Smooth muscle cell (in vitro differentiated cells): ENCODE measurements around the gene SH3BP5L. TPM values are rescaled to one million over a fixed set of nuclear protein-coding genes. Genes with fewer than 3 reads are reported as not detected.

ENCODE experiments used
- DNase-seq: peaks from one replicate; lab custom pipeline; 2025; ENCODE audit not compliant: unreplicated experiment; lab: John Stamatoyannopoulos, UW
- H2AFZ ChIP-seq: fragments of 200-600 bp; sonication (generic); 2 replicates; pipeline ENCODE4 v1.6.0; 2016; ENCODE audit warnings: antibody characterized with exemption, low read depth, mild to moderate bottlenecking
- H3F3A ChIP-seq: fragments of 200-600 bp; sonication (generic); 2 replicates; pipeline ENCODE4 v1.6.0; 2017; ENCODE audit warnings: antibody characterized with exemption, low read depth
- H3K27ac ChIP-seq: fragments of 200-600 bp; sonication (generic); 2 replicates; pipeline ENCODE4 v1.5.1; 2016; ENCODE audit warnings: low read depth, mild to moderate bottlenecking
- H3K27me3 ChIP-seq: fragments of 200-600 bp; sonication (generic); 2 replicates; pipeline ENCODE4 v1.6.1; 2016; ENCODE audit warnings: low read depth, mild to moderate bottlenecking
- H3K36me3 ChIP-seq: fragments of 200-600 bp; sonication (generic); 2 replicates; pipeline ENCODE4 v1.5.1; 2016; ENCODE audit warnings: low read depth
- H3K4me1 ChIP-seq: fragments of 200-600 bp; sonication (generic); 2 replicates; pipeline ENCODE4 v1.5.1; 2016; ENCODE audit warnings: low read depth
- H3K4me2 ChIP-seq: fragments of 200-600 bp; sonication (generic); 2 replicates; pipeline ENCODE4 v1.6.0; 2016; ENCODE audit warnings: mild to moderate bottlenecking
- H3K4me3 ChIP-seq: fragments of 200-600 bp; sonication (generic); 2 replicates; pipeline ENCODE4 v1.5.1; 2016; ENCODE audit warnings: mild to moderate bottlenecking
- H3K79me2 ChIP-seq: fragments of 200-600 bp; sonication (generic); 2 replicates; pipeline ENCODE4 v1.6.0; 2016; ENCODE audit warnings: low read depth, mild to moderate bottlenecking
- H3K9ac ChIP-seq: fragments of 200-600 bp; sonication (generic); 2 replicates; pipeline ENCODE4 v1.6.0; 2016; ENCODE audit warnings: low read depth
- H3K9me3 ChIP-seq: fragments of 200-600 bp; sonication (generic); replicated peaks from 2 replicates; pipeline ENCODE4 v1.5.1; 2016; ENCODE audit warnings: low read depth
- H4K20me1 ChIP-seq: fragments of 200-600 bp; sonication (generic); 2 replicates; pipeline ENCODE4 v1.6.0; 2016; ENCODE audit warnings: low read depth
- WGBS: methylation state at CpG from one replicate; pipeline ENCODE4 v1.1.7; 2016; ENCODE audit warnings: low lambda C conversion rate; 5-methylcytosine and 5-hydroxymethylcytosine counted together
- polyA plus RNA-seq: library from polyadenylated mRNA; unstranded; fragments of >200 nt; fragmentation: Nextera tagmentation; extraction: Ambion mirVana; gene quantifications from 2 replicates; pipeline ENCODE4 v1.2.1, GENCODE V29; 2016
- total RNA-seq: library from RNA; depleted of rRNA; stranded (reverse); fragments of >200 nt; gene quantifications from 2 replicates; pipeline ENCODE4 v1.2.3, GENCODE V29; 2014
- TF ChIP-seq, protein P1 (sequence below): fragments of 200-600 bp; sonication (generic); IDR thresholded peaks from 2 replicates; pipeline ENCODE4 v1.5.1; 2017; ENCODE audit warnings: borderline replicate concordance, mild to moderate bottlenecking, antibody characterized with exemption; ENCODE audit not compliant: insufficient read depth, poor library complexity, severe bottlenecking

Gene SH3BP5L
- total and polyA plus RNA-seq, 2 experiments from 2014 or later, result 7.4 to 18.6 TPM

DNA sequence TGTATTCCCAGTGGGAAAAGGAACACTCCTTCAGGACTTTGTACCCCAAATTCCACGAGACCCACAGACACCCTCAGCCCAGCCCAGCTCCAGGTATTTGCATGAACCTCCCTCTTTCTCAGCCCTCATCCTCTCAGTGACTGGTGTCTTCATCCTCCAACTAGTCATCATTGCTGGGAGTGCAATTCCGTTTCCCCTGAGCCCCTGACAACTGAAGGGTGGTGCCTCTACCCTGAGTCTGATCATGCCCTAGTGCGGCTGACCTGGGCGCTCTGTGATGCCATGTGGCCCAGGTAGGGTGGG, 36.9 kb upstream of the SH3BP5L start:
- H3K79me2 ChIP-seq, result no peaks in the 10 kb centered on the region
- H3K4me1 ChIP-seq, result peaks cover 14% of the 10 kb centered on the region
- H3K27ac ChIP-seq, result no peak overlapping the region
- no peaks in the 10 kb centered on the region for H3K36me3 ChIP-seq
- peak overlapping the region; percentile 90 for H3K4me2 ChIP-seq
- H3K27me3 ChIP-seq, result no peaks in the 10 kb centered on the region
- H2AFZ ChIP-seq, result peak overlapping the region; percentile 52
- H3F3A ChIP-seq, result peaks cover 8% of the 10 kb centered on the region
- peak overlapping the region; percentile 54 for H3K4me3 ChIP-seq
- H4K20me1 ChIP-seq, result no peaks in the 10 kb centered on the region
- WGBS, result 21% methylated on average over 4 of the region's 4 CpGs
- DNase-seq, result no peak
- no peak overlapping the region for H3K9ac ChIP-seq
- H3K9me3 ChIP-seq, result no peaks in the 10 kb centered on the region
- TF ChIP-seq, protein P1, sequence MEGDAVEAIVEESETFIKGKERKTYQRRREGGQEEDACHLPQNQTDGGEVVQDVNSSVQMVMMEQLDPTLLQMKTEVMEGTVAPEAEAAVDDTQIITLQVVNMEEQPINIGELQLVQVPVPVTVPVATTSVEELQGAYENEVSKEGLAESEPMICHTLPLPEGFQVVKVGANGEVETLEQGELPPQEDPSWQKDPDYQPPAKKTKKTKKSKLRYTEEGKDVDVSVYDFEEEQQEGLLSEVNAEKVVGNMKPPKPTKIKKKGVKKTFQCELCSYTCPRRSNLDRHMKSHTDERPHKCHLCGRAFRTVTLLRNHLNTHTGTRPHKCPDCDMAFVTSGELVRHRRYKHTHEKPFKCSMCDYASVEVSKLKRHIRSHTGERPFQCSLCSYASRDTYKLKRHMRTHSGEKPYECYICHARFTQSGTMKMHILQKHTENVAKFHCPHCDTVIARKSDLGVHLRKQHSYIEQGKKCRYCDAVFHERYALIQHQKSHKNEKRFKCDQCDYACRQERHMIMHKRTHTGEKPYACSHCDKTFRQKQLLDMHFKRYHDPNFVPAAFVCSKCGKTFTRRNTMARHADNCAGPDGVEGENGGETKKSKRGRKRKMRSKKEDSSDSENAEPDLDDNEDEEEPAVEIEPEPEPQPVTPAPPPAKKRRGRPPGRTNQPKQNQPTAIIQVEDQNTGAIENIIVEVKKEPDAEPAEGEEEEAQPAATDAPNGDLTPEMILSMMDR, result no peak

DNA sequence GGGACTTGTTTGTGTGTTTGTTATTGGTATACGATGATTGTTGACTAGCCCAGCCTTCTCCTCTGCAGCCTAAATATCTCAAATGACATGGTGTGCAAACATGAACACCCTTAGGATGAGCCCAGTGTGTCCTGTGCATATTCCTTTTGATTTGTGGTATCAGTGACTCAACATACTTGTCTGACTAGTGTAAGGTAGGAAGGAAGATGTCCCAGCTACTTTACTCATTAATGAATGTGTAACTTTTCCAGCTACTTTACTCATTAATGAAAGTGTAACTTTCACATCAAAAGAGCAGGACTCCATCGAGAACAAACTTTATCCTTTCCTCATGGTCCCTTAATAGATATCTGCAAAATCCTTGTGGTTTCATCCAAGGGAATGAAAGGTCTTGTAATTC, 35.9 kb upstream of the SH3BP5L start:
- H3K9me3 ChIP-seq, result no peaks in the 10 kb centered on the region
- TF ChIP-seq, protein P1, result no peak
- no peak overlapping the region for H2AFZ ChIP-seq
- no peaks in the 10 kb centered on the region for H3K27me3 ChIP-seq
- 94% methylated on average over 2 of the region's 2 CpGs for WGBS
- no peaks in the 10 kb centered on the region for H3K36me3 ChIP-seq
- H4K20me1 ChIP-seq, result no peaks in the 10 kb centered on the region
- no peak overlapping the region for H3K4me2 ChIP-seq
- H3K27ac ChIP-seq, result no peak overlapping the region
- no peak for DNase-seq
- no peaks in the 10 kb centered on the region for H3K79me2 ChIP-seq
- peaks cover 8% of the 10 kb centered on the region for H3F3A ChIP-seq
- peaks cover 19% of the 10 kb centered on the region for H3K4me1 ChIP-seq
- no peak overlapping the region for H3K9ac ChIP-seq
- no peak overlapping the region for H3K4me3 ChIP-seq

DNA sequence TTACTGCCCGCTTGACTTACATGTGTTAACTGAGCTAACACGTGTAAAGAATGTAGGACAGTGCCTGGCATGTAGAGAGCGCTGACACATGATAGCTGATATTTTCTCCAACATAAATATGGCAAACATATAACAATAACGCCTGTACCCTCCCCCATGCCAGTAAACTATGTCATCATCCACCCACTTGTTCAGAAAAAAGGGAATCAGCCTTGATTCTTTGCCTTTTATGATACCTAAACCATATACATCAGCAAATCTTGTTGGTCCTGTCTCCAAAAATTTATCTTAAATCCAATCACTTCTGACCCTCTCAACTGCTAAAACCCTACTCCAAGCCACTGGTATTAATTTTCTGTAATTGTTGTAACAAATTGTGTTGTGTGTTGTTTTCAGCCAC, 34.3 kb upstream of the SH3BP5L start:
- no peaks in the 10 kb centered on the region for H3K36me3 ChIP-seq
- no peaks in the 10 kb centered on the region for H3K27me3 ChIP-seq
- H3K4me2 ChIP-seq, result no peak overlapping the region
- no peak overlapping the region for H3K4me3 ChIP-seq
- no peak for DNase-seq
- no peak overlapping the region for H2AFZ ChIP-seq
- no peaks in the 10 kb centered on the region for H3K9me3 ChIP-seq
- 97% methylated on average over 4 of the region's 4 CpGs for WGBS
- H3K4me1 ChIP-seq, result peaks cover 19% of the 10 kb centered on the region
- TF ChIP-seq, protein P1, result no peak
- peaks cover 8% of the 10 kb centered on the region for H3F3A ChIP-seq
- no peaks in the 10 kb centered on the region for H4K20me1 ChIP-seq
- H3K79me2 ChIP-seq, result no peaks in the 10 kb centered on the region
- no peak overlapping the region for H3K9ac ChIP-seq
- no peak overlapping the region for H3K27ac ChIP-seq
